ENCODE results near the gene CLEC4F.

CLEC4F gene

GRCh38 chr2:70850925-70851324, 30.5 kb upstream of the CLEC4F start:
- no peak for TF ChIP-seq CTCF (conservative IDR thresholded peaks at IDR 0.05)
- TF ChIP-seq ZFX (IDR thresholded peaks at IDR 0.05): no peak
- H3K27ac ChIP-seq: no peak overlapping the region

- no peak overlapping the region for H3K27ac ChIP-seq
- TF ChIP-seq CTCF (conservative IDR thresholded peaks at IDR 0.05) (no peak), ZFX (IDR thresholded peaks at IDR 0.05) (no peak)
Observed at GRCh38 chr2:70842401-70842800, 22.0 kb upstream of the CLEC4F start.

- no peak overlapping the region for H3K27ac ChIP-seq
- TF ChIP-seq ZFX (IDR thresholded peaks at IDR 0.05): no peak
- no peak for TF ChIP-seq CTCF (conservative IDR thresholded peaks at IDR 0.05)
Observed at GRCh38 chr2:70837980-70838925, 17.9 kb upstream of the CLEC4F start.

GRCh38 chr2:70835643-70836042, 15.2 kb upstream of the CLEC4F start, which contains the start of gene CD207:
TSS of gene CD207 (minus strand) at chr2:70835816. CDS start at chr2:70835776, 40 bp downstream.
- TF ChIP-seq ZFX (IDR thresholded peaks at IDR 0.05) (no peak), CTCF (conservative IDR thresholded peaks at IDR 0.05) (no peak)
- no peak within 1 kb of the TSS for H3K27ac ChIP-seq

GRCh38 chr2:70834881-70835280, 14.5 kb upstream of the CLEC4F start:
- TF ChIP-seq CTCF (conservative IDR thresholded peaks at IDR 0.05) (no peak), ZFX (IDR thresholded peaks at IDR 0.05) (no peak)
- no peak overlapping the region for H3K27ac ChIP-seq

GRCh38 chr2:70834106-70834505, 13.7 kb upstream of the CLEC4F start:
- no peak overlapping the region for H3K27ac ChIP-seq
- no peak for TF ChIP-seq ZFX (IDR thresholded peaks at IDR 0.05)
- TF ChIP-seq CTCF (conservative IDR thresholded peaks at IDR 0.05): no peak

GRCh38 chr2:70833246-70833645, 12.8 kb upstream of the CLEC4F start:
- H3K27ac ChIP-seq: no peak overlapping the region
- TF ChIP-seq CTCF (conservative IDR thresholded peaks at IDR 0.05) (no peak), ZFX (IDR thresholded peaks at IDR 0.05) (no peak)

All from C4-2B (cell line).